ENCODE results near the gene TNFAIP8L3.
A peak's percentile ranks its signal among the peaks of the same experiment; 100 is the strongest.

Gene TNFAIP8L3

DNA sequence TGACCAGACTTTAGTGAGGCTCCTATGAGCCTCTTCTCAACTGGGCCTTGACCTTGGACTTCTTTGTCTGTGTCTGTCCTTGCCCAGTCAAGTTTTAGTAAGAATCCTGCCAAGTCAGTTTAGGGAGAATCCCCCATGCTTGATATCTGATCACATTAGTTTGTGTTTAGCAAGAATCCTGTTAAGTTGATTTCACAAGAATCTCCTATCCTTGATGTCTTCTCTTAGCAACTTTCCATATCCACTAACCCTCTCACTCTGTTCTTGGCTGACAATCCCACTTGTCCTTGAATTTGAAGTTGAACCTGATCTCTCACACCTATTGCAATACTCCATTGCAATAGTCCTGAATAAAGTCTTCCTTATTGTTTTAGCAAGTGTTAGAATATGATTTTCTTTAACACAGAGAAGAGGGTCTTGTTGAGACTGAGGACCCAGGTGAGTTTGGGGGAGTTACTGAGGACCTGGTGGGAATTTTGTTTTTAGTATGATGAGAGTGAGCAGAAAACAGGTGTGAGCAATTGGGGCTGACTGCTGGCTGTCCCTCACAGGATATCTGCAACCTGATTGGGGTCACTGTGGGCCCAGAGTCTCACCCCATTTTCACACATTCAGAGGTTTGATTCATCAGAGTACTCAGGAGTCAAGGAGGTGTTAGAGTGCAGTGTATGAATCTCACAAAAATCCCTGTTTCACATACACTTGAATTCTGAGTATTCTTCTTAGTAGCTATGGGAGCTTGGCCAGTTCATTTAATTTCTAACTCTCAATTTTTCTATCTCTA is 39.9 kb upstream of the TNFAIP8L3 start:
- TF ChIP-seq, protein P1, sequence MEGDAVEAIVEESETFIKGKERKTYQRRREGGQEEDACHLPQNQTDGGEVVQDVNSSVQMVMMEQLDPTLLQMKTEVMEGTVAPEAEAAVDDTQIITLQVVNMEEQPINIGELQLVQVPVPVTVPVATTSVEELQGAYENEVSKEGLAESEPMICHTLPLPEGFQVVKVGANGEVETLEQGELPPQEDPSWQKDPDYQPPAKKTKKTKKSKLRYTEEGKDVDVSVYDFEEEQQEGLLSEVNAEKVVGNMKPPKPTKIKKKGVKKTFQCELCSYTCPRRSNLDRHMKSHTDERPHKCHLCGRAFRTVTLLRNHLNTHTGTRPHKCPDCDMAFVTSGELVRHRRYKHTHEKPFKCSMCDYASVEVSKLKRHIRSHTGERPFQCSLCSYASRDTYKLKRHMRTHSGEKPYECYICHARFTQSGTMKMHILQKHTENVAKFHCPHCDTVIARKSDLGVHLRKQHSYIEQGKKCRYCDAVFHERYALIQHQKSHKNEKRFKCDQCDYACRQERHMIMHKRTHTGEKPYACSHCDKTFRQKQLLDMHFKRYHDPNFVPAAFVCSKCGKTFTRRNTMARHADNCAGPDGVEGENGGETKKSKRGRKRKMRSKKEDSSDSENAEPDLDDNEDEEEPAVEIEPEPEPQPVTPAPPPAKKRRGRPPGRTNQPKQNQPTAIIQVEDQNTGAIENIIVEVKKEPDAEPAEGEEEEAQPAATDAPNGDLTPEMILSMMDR (IDR thresholded peaks at IDR 0.05; ENCODE audit: borderline replicate concordance, control extremely low read depth, extremely low read depth, insufficient read depth, missing control alignments) = no peak
- in situ Hi-C loops (cut with MboI; ENCODE audit: low sequenced_read_pairs, unreplicated experiment) = no loop called here
- DNase-seq (ENCODE audit: low spot score) = no peak

DNA sequence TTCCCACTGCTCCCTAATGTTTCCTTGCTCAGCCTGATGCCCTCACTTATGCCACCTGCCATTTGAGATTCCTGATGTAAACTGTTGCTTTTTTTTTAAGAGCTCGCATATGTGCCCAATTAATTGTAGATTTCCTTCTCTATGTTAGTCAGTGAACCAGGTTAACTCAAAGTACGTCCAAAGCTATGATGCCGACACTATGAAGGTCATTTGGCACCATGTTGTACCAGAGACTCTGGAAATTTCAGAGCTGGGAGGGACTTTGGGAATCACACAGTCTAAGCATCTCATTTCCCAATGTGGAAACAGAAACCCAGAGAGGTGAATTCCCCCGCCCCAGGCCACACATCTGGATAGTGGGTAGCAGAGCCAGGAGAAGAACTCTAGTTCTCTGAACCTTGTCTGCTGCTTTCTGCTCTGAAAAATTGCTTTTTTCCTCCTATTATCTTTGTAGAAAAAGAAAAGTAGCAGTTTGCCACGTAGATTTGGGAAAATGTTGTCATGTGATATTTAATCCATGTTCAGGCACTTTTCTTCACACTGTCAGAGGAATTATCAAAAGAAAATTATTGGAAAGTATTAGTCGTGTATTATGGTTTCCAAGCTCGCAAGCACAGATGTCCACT is 38.5 kb upstream of the TNFAIP8L3 start:
- in situ Hi-C loops (cut with MboI; ENCODE audit: low sequenced_read_pairs, unreplicated experiment) = no loop called here
- DNase-seq (ENCODE audit: low spot score) = no peak
- TF ChIP-seq, protein P1 (IDR thresholded peaks at IDR 0.05; ENCODE audit: borderline replicate concordance, control extremely low read depth, extremely low read depth, insufficient read depth, missing control alignments) = no peak

DNA sequence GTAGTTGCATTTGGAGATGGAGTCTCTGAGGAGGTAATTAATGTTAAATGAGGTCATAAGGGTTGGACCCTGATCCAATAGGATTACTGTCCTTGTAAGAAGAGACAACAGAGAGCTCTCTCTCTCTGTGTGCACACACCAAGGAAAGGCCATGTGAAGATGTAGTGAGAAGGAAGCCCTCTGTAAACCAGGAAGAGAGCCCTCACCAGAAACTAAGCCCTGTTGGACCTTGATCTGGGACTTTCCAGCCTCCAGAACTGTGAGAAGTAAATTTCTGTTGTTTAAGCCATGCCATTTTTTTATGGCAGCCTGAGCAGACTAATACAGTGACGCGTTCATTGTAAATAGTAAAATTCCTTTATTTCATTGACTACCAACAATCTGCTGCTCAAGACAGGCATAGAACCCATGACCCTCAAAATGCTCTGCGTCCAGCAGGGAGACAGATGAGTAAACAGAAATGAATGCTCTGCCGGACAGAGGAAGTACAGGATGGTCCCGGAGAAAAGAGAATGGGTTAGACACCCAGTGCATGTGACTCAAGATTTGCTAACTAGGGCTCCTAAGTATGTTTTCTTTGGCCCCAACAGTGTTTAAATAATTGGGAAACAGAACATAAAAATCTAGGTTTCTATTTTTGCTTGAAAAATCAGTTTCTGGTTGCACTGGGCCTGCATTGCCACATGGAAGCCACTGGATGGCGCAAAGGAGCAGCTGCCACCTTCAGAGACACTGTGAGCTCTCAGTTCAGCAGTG is 37.9 kb upstream of the TNFAIP8L3 start:
- in situ Hi-C loops (cut with MboI; ENCODE audit: low sequenced_read_pairs, unreplicated experiment) = no loop called here
- DNase-seq (ENCODE audit: low spot score) = peak; percentile 32
- TF ChIP-seq, protein P1 (IDR thresholded peaks at IDR 0.05; ENCODE audit: borderline replicate concordance, control extremely low read depth, extremely low read depth, insufficient read depth, missing control alignments) = peak; percentile 74

DNA sequence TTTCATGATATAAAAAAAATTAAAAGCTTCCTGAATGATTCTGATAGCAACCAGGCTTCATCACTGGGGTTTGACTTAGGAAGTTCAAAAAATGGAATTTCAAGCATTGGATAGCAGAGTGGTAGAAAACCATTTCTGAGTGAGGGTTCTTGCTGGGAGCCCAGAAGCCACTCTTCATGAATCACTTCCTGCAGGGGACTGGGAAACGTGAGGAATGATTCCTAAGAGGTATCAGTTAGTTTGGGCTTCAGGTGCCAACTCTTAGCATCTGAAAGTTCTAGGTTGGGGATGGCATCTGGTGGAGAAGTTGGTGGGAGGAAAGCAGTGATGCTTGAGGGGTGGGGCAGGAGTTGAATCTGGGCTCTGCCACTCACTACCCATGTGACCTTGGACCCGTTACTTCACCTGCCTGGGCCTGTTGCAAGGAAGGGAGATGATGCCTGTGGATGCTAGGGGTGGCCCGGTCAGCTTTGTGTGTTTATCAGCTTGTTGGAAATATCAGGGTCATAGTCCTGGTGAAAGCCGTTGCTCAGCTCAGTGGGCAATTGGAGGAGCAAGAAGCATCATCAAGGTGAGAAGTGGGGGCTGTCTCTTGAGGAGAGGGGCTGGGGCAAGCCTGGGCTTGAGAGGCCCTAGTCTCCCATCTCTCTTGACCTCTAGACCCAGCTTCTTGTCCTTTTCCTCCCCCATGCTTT is 37.0 kb upstream of the TNFAIP8L3 start:
- in situ Hi-C loops (cut with MboI; ENCODE audit: low sequenced_read_pairs, unreplicated experiment) = no loop called here
- TF ChIP-seq, protein P1 (IDR thresholded peaks at IDR 0.05; ENCODE audit: borderline replicate concordance, control extremely low read depth, extremely low read depth, insufficient read depth, missing control alignments) = no peak
- no peak for DNase-seq (ENCODE audit: low spot score)

DNA sequence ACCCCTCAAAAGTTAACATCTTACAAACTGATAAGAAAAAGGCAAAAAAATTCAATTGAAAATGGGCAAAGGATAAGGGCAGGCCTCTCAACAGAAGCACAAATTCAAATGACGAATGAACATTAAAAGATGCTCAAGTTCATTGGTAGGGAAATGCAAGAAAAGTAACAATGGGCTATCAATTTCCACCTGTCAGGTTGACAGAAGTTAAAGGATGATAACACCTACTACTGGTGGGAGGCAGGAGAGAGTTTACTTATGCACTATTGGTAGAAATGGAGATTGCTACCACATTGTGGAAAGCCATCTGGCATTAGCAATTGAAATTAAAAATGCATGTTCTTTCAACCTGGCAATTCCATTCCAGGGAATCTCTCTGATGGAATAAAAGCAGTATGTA is 35.6 kb upstream of the TNFAIP8L3 start:
- TF ChIP-seq, protein P1 (IDR thresholded peaks at IDR 0.05; ENCODE audit: borderline replicate concordance, control extremely low read depth, extremely low read depth, insufficient read depth, missing control alignments) = no peak
- no peak for DNase-seq (ENCODE audit: low spot score)
- in situ Hi-C loops (cut with MboI; ENCODE audit: low sequenced_read_pairs, unreplicated experiment) = no loop called here

Measured in GM13976 (cell line).